SH-SY5Y (cell line): ENCODE measurements around the gene FSTL4.

ENCODE experiments used
- GATA2 ChIP-seq: IDR thresholded peaks from 2 replicates; pipeline ENCODE4 v1.6.1; 2011; ENCODE audit warnings: mild to moderate bottlenecking, low read depth, low read length
- GATA3 ChIP-seq: IDR thresholded peaks from 2 replicates; pipeline ENCODE4 v1.6.1; 2011; ENCODE audit warnings: low read depth, mild to moderate bottlenecking, low read length, moderate library complexity

- TF ChIP-seq GATA2 (no peak), GATA3 (no peak)
Measured at GRCh38 chr5:133391354-133392136, 220.8 kb downstream of the FSTL4 start.
